HCT116 (cell line): ENCODE data around the gene TOMM40. TPM values are rescaled to one million over a fixed set of nuclear protein-coding genes. Genes with fewer than 3 reads are reported as not detected.

Source experiments
- ATAC-seq: fragments of 200-7000 bp; cut with Tn5 transposase; 2 replicates; pipeline ENCODE4 v1.9.1; 2020; ENCODE audit warnings: mild to moderate bottlenecking, moderate library complexity
- BruUV-seq: library from RNA; stranded (reverse); fragments of 400-500 nt; replicated peaks from 2 replicates; lab custom pipeline; 2021; lab: Mats Ljungman, UMichigan
- CTCF ChIA-PET: fragments of 300-600 bp; sonication (Branson Sonifier 250); formaldehyde crosslinking; loops from one replicate; lab custom pipeline; 2021; ENCODE audit warnings: antibody characterized with exemption; lab: Charles Lee
- POLR2A ChIA-PET: fragments of 300-600, 350-600 bp; sonication (Branson Sonifier 250); formaldehyde crosslinking; loops from one replicate; lab custom pipeline; 2021; ENCODE audit warnings: antibody characterized with exemption; lab: Charles Lee
- RAD21 ChIA-PET, 2 experiments: fragments of 300-600 bp; sonication (Branson Sonifier 250); formaldehyde crosslinking; loops; one replicate each; lab custom pipeline; 2023; ENCODE audit warnings: low total read pairs in 2 of 2; ENCODE audit not compliant: uncharacterized antibody in 2 of 2, unreplicated experiment in 2 of 2, low non-redundant PET in 1 of 2; lab: Charles Lee
- DNase-seq: peaks from one replicate; pipeline ENCODE4 v3.0.0-alpha.2; 2010; ENCODE audit warnings: low read depth, low spot score
- H2AFZ ChIP-seq: fragments of 200-600 bp; shearing (Covaris generic), sonication (generic); 2 replicates; pipeline ENCODE4 v1.6.1; 2017; ENCODE audit warnings: low read depth, mixed run types, mixed read lengths, antibody characterized with exemption, low read length; ENCODE audit not compliant: poor library complexity, severe bottlenecking
- H3K27ac ChIP-seq: 2 replicates; pipeline ENCODE4 v1.5.1; 2012; ENCODE audit warnings: low read depth, low read length
- H3K27me3 ChIP-seq: fragments of 200-600 bp; sonication (generic); 2 replicates; pipeline ENCODE4 v1.6.1; 2016; ENCODE audit warnings: mixed run types, low read length, mixed read lengths; ENCODE audit not compliant: insufficient read depth
- H3K36me3 ChIP-seq, 2 experiments: fragments of 200-500 bp in 1 of 2; fragments of 200-600 bp in 1 of 2; sonication (Bioruptor generic) in 1 of 2; sonication (generic) in 1 of 2; 2 replicates each; pipeline versions ENCODE4 v1.5.1 to v1.6.1; 2014 to 2016; ENCODE audit warnings: low read length in 2 of 2, inconsistent platforms in 1 of 2, mixed read lengths in 1 of 2, mixed run types in 1 of 2; ENCODE audit not compliant: insufficient read depth in 2 of 2, control insufficient read depth in 1 of 2
- H3K4me1 ChIP-seq, 2 experiments: fragments of 200-600 bp in 1 of 2; sonication (generic) in 1 of 2; 2 replicates each; pipeline versions ENCODE4 v1.5.1 to v1.6.1; 2012 to 2017; ENCODE audit warnings: low read length in 2 of 2, inconsistent platforms in 1 of 2, mild to moderate bottlenecking in 1 of 2, mixed read lengths in 1 of 2, mixed run types in 1 of 2, moderate library complexity in 1 of 2; ENCODE audit not compliant: insufficient read depth in 2 of 2, control insufficient read depth in 1 of 2
- H3K4me2 ChIP-seq: fragments of 200-600 bp; sonication (generic); 2 replicates; pipeline ENCODE4 v1.6.1; 2017; ENCODE audit warnings: mixed run types, low read length, mixed read lengths
- H3K4me3 ChIP-seq, 2 experiments: fragments of 200-600 bp in 1 of 2; sonication (generic) in 1 of 2; replicated peaks in 1 of 2; 2 replicates each; pipeline ENCODE4 v1.5.1; 2011 to 2016; ENCODE audit warnings: low read length in 2 of 2, control low read depth in 1 of 2, low read depth in 1 of 2, mild to moderate bottlenecking in 1 of 2, mixed read lengths in 1 of 2, mixed run types in 1 of 2
- H3K79me2 ChIP-seq: fragments of 200-600 bp; sonication (generic); 2 replicates; pipeline ENCODE4 v1.6.1; 2017; ENCODE audit warnings: mild to moderate bottlenecking, mixed run types, low read length, moderate library complexity, mixed read lengths; ENCODE audit not compliant: insufficient read depth
- H3K9ac ChIP-seq: fragments of 200-600 bp; sonication (generic); 2 replicates; pipeline ENCODE4 v1.6.1; 2016; ENCODE audit warnings: low read length, mixed read lengths
- H3K9me2 ChIP-seq: fragments of 200-600 bp; sonication (generic), shearing (Covaris generic); 2 replicates; pipeline ENCODE4 v1.6.1; 2017; ENCODE audit warnings: mixed run types, mild to moderate bottlenecking, moderate library complexity; ENCODE audit not compliant: insufficient read depth
- H3K9me3 ChIP-seq, 2 experiments: fragments of 200-500 bp in 1 of 2; fragments of 200-600 bp in 1 of 2; sonication (Bioruptor generic) in 1 of 2; sonication (generic) in 1 of 2; 2 replicates each; pipeline ENCODE4 v1.6.1; 2014 to 2017; ENCODE audit warnings: low read length in 2 of 2, mixed read lengths in 2 of 2, inconsistent platforms in 1 of 2, low read depth in 1 of 2, mild to moderate bottlenecking in 1 of 2, mixed run types in 1 of 2, moderate library complexity in 1 of 2; ENCODE audit not compliant: control insufficient read depth in 1 of 2, insufficient read depth in 1 of 2
- H4K20me1 ChIP-seq: fragments of 200-600 bp; sonication (generic), shearing (Covaris generic); 2 replicates; pipeline ENCODE4 v1.6.1; 2017; ENCODE audit warnings: mixed run types, mild to moderate bottlenecking, moderate library complexity; ENCODE audit not compliant: insufficient read depth
- CBX3 ChIP-seq: IDR thresholded peaks from 2 replicates; pipeline ENCODE4 v1.6.1; 2012; ENCODE audit warnings: low read depth
- CTCF ChIP-seq, 3 experiments: fragments of 200-600 bp in 1 of 3; sonication (generic) in 1 of 3; IDR thresholded peaks in 2 of 3; conservative IDR thresholded peaks in 1 of 3; 2 replicates each; pipeline ENCODE4 v1.5.1; 2012 to 2017; ENCODE audit warnings: low read depth in 2 of 3, low read length in 2 of 3, antibody characterized with exemption in 1 of 3, borderline replicate concordance in 1 of 3, control low read depth in 1 of 3, mild to moderate bottlenecking in 1 of 3, mixed read lengths in 1 of 3, mixed run types in 1 of 3, moderate library complexity in 1 of 3; ENCODE audit not compliant: insufficient read depth in 1 of 3
- ELF1 ChIP-seq: IDR thresholded peaks from 2 replicates; pipeline ENCODE4 v1.6.1; 2012; ENCODE audit warnings: low read depth, borderline replicate concordance
- EZH2 ChIP-seq: fragments of 200-600 bp; sonication (generic); IDR thresholded peaks from 2 replicates; pipeline ENCODE4 v1.6.1; 2017; ENCODE audit warnings: antibody characterized with exemption, mixed run types
- FOSL1 ChIP-seq: IDR thresholded peaks from 2 replicates; pipeline ENCODE4 v1.6.1; 2012; ENCODE audit warnings: low read depth
- JUND ChIP-seq: IDR thresholded peaks from 2 replicates; pipeline ENCODE4 v1.6.1; 2012
- MAX ChIP-seq: IDR thresholded peaks from 2 replicates; pipeline ENCODE4 v1.6.1; 2012
- POLR2A ChIP-seq: IDR thresholded peaks from 2 replicates; pipeline ENCODE4 v1.7.0; 2011; ENCODE audit warnings: borderline replicate concordance; ENCODE audit not compliant: insufficient read depth, insufficient read length; ENCODE audit errors: extremely low read depth
- POLR2AphosphoS5 ChIP-seq: IDR thresholded peaks from 2 replicates; pipeline ENCODE4 v1.6.1; 2011; ENCODE audit warnings: mild to moderate bottlenecking, low read depth, low read length, moderate library complexity
- REST ChIP-seq: IDR thresholded peaks from 2 replicates; pipeline ENCODE4 v1.6.1; 2012; ENCODE audit warnings: low read depth
- SIN3A ChIP-seq: IDR thresholded peaks from 2 replicates; pipeline ENCODE4 v1.6.1; 2012; ENCODE audit warnings: low read depth
- SP1 ChIP-seq: IDR thresholded peaks from 2 replicates; pipeline ENCODE4 v1.6.1; 2012; ENCODE audit warnings: low read depth
- SRF ChIP-seq: IDR thresholded peaks from 2 replicates; pipeline ENCODE4 v1.6.1; 2012; ENCODE audit warnings: low read depth
- YY1 ChIP-seq: IDR thresholded peaks from 2 replicates; pipeline ENCODE4 v1.6.1; 2011; ENCODE audit warnings: low read length, low read depth, moderate library complexity, mild to moderate bottlenecking; ENCODE audit not compliant: insufficient replicate concordance; ENCODE audit errors: extremely low read depth
- ZFX ChIP-seq: fragments of 450-650 bp; IDR thresholded peaks from 2 replicates; pipeline ENCODE4 v1.6.1; 2017
- ZNF274 ChIP-seq: fragments of 200-500 bp; sonication (Bioruptor generic); IDR thresholded peaks from 2 replicates; pipeline ENCODE4 v1.6.1; 2014; ENCODE audit warnings: mild to moderate bottlenecking, low read depth, low read length, inconsistent platforms
- intact Hi-C: fragments of 100-400 bp; cut with micrococcal nuclease; formaldehyde crosslinking; loops from 2 replicates; pipeline ENCODE4 v1.10.0; 2022
- total RNA-seq: library from RNA; stranded (reverse); gene quantifications from one replicate; pipeline ENCODE4 v1.2.1, GENCODE V29; 2021; ENCODE audit not compliant: unreplicated experiment
- TF ChIP-seq, protein P1 (sequence below): IDR thresholded peaks from 2 replicates; pipeline ENCODE4 v1.6.1; 2011; ENCODE audit warnings: mild to moderate bottlenecking, low read length, moderate library complexity; ENCODE audit not compliant: insufficient replicate concordance; ENCODE audit errors: extremely low read depth

Gene TOMM40
- total RNA-seq, 1 experiment from 2014 or later: 178 TPM

DNA sequence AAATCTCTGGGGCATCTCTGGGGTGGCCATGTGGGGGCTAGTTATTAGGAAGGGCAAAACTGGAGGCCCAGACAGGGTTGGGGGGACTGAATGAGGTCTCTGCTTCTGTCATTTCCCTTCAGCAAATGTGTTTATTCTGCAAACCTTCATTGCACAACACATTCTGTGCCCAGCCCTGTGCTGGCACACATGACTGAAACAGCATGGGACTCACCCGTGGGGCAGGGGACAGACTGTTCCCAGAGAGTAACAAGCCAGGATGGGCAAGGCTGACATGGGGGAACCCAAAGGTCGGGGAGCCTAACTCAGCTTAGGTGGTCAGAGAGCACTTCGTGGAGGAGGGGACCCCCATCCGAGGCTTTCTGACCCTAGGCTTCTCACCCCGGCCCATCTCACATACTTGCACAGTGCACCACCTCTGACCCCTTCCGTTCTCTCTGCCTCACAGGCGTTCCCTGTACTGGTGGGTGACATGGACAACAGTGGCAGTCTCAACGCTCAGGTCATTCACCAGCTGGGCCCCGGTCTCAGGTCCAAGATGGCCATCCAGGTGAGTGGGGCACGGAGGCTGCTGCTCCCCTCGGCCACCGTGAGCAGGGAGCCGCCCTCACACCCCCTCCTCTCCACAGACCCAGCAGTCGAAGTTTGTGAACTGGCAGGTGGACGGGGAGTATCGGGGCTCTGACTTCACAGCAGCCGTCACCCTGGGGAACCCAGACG is 2.4 kb downstream of the TOMM40 start:
- ChIA-PET CTCF (no interaction called here), RAD21 (no interaction called here), POLR2A (no interaction called here)
- TF ChIP-seq REST: no peak
- TF ChIP-seq ZNF274: no peak
- TF ChIP-seq ELF1: no peak
- TF ChIP-seq SRF: no peak
- no peak for TF ChIP-seq POLR2AphosphoS5
- TF ChIP-seq JUND: no peak
- no peak for TF ChIP-seq FOSL1
- TF ChIP-seq CBX3: no peak
- no peak for TF ChIP-seq SIN3A
- TF ChIP-seq, protein P1, sequence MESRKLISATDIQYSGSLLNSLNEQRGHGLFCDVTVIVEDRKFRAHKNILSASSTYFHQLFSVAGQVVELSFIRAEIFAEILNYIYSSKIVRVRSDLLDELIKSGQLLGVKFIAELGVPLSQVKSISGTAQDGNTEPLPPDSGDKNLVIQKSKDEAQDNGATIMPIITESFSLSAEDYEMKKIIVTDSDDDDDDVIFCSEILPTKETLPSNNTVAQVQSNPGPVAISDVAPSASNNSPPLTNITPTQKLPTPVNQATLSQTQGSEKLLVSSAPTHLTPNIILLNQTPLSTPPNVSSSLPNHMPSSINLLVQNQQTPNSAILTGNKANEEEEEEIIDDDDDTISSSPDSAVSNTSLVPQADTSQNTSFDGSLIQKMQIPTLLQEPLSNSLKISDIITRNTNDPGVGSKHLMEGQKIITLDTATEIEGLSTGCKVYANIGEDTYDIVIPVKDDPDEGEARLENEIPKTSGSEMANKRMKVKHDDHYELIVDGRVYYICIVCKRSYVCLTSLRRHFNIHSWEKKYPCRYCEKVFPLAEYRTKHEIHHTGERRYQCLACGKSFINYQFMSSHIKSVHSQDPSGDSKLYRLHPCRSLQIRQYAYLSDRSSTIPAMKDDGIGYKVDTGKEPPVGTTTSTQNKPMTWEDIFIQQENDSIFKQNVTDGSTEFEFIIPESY: no peak
- no peak for TF ChIP-seq YY1
- TF ChIP-seq ZFX: no peak
- no peak for TF ChIP-seq MAX
- TF ChIP-seq EZH2: no peak
- no peak for TF ChIP-seq SP1
- TF ChIP-seq CTCF (IDR thresholded peaks at IDR 0.05 in 2 of 3, conservative IDR thresholded peaks at IDR 0.05 in 1 of 3; ENCODE audit: borderline replicate concordance in 1 of 3, insufficient read depth in 1 of 3, low read depth in 2 of 3, low read length in 2 of 3): no peak
- no peak for TF ChIP-seq POLR2A
- Histone ChIP-seq H3K4me1 (peaks cover 12 to 20% of the 10 kb centered on the region in 2 experiments), H3K27ac (no peak overlapping the region; the same call in 1 of the 2 replicates), H3K9ac (no peak overlapping the region), H3K36me3 (peaks cover 19 to 64% of the 10 kb centered on the region in 2 experiments), H3K27me3 (no peaks in the 10 kb centered on the region), H4K20me1 (peaks cover 6% of the 10 kb centered on the region; the same call in 1 of the 2 replicates), H3K9me3 (no peaks in the 10 kb centered on the region), H3K9me2 (no peaks in the 10 kb centered on the region), H3K4me2 (no peak overlapping the region), H3K79me2 (peaks cover 74% of the 10 kb centered on the region), H3K4me3 (no peak overlapping the region), H2AFZ (no peak overlapping the region)
- ATAC-seq (no peak), DNase-seq (no peak)
- BruUV-seq: no TSS peak
- intact Hi-C loops: no loop called here
